ENCODE data around the gene HS2ST1.

DNA sequence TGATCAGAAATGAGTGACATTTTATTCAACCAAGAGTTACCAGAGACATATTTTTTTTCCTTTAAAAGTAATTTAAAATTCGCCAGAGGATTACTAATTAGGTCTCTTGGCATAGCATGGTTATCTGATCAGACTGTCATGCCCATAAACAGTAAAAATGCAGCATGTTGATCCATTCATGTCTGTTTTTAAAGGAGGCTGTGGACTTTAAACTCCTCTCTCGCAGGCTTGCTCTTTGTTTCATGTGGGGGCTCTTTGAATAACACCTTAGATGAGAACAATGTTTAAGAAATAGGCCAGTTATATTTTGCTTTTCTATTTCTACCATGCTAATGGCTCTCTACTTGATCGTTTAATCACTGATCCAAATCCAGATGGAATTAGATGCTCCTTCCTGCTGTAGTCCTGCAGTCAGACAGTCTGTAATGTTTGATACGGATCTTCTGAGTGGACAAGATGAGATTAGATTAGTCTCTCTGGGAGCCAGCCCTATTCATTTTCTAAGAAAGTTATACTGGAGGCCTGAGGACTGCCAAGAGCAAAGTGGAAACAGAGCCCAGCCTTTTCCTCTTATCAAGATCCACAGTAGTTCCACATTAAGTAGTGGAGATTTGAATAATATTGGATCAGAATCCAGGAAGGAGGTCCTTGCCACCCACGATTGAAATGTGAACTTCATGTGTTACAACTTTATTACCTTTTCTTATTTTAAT is 197.4 kb downstream of the HS2ST1 start:
- TF ChIP-seq CTCF (IDR thresholded peaks at IDR 0.05; ENCODE audit: low read depth, low read length, missing input control) (no peak), REST (IDR thresholded peaks at IDR 0.05) (no peak), TAF1 (conservative IDR thresholded peaks at IDR 0.05) (no peak), MAX (IDR thresholded peaks at IDR 0.05) (no peak), RAD21 (IDR thresholded peaks at IDR 0.05) (no peak), SP1 (IDR thresholded peaks at IDR 0.05) (no peak), ATF3 (IDR thresholded peaks at IDR 0.05) (no peak), ZBTB33 (IDR thresholded peaks at IDR 0.05) (no peak), YY1 (IDR thresholded peaks at IDR 0.05) (no peak), HNF4G (IDR thresholded peaks at IDR 0.05) (no peak), EGR1 (IDR thresholded peaks at IDR 0.05; ENCODE audit: low read depth in 2 of 2) (no peak), JUND (IDR thresholded peaks at IDR 0.05) (no peak), GABPA (IDR thresholded peaks at IDR 0.05 in 1 of 2, conservative IDR thresholded peaks at IDR 0.05 in 1 of 2) (no peak), HNF4A (conservative IDR thresholded peaks at IDR 0.05) (no peak)

Measured in liver (tissue), 3 donors.